NCI-H2196 treated with DMSO at 0.1 percent for 48 hours (cell line): ENCODE measurements around the gene AGFG2.
"Not testable (repeated sequence)": the region's sequence is repeated elsewhere in the genome, so short reads cannot be mapped to it uniquely, and the experiment has no call there.

Experiments
- DNase-seq: peaks from one replicate; lab custom pipeline; 2025; ENCODE audit not compliant: unreplicated experiment; lab: John Stamatoyannopoulos, UW

AGFG2 gene

GRCh38 chr7:100547872-100548271, 8.9 kb downstream of the AGFG2 start:
- no peak for DNase-seq

- not testable (repeated sequence) for DNase-seq
Observed at GRCh38 chr7:100548446-100548845, 9.4 kb downstream of the AGFG2 start.

- no peak for DNase-seq
Observed at GRCh38 chr7:100552532-100552931, 13.5 kb downstream of the AGFG2 start.

- DNase-seq = no peak
Observed at GRCh38 chr7:100553032-100553431, 14.0 kb downstream of the AGFG2 start.

- no peak for DNase-seq
Observed at GRCh38 chr7:100555701-100556100, 16.7 kb downstream of the AGFG2 start.

GRCh38 chr7:100556541-100556940, 17.5 kb downstream of the AGFG2 start:
- no peak for DNase-seq

GRCh38 chr7:100559127-100559526, 20.1 kb downstream of the AGFG2 start:
- DNase-seq = no peak

GRCh38 chr7:100561491-100562194, 22.6 kb downstream of the AGFG2 start:
- DNase-seq = no peak

- DNase-seq = no peak
Observed at GRCh38 chr7:100562195-100563099, 23.4 kb downstream of the AGFG2 start.

GRCh38 chr7:100563100-100563564, 24.1 kb downstream of the AGFG2 start:
- DNase-seq = no peak

- DNase-seq = peak; percentile 29
Observed at GRCh38 chr7:100563809-100564400, 24.9 kb downstream of the AGFG2 start.

- not testable (repeated sequence) for DNase-seq
Observed at GRCh38 chr7:100564405-100564804, 25.4 kb downstream of the AGFG2 start.

GRCh38 chr7:100565133-100565571, 26.1 kb downstream of the AGFG2 start:
- no peak for DNase-seq

GRCh38 chr7:100566018-100566531, 27.1 kb downstream of the AGFG2 start:
- DNase-seq = no peak

- no peak for DNase-seq
Observed at GRCh38 chr7:100567031-100567730, 28.2 kb downstream of the AGFG2 start.

GRCh38 chr7:100567751-100568175, 28.8 kb downstream of the AGFG2 start:
- peak; percentile 17 for DNase-seq

GRCh38 chr7:100568176-100568895, 29.3 kb downstream of the AGFG2 start:
- no peak for DNase-seq

GRCh38 chr7:100568896-100569844, 30.2 kb downstream of the AGFG2 start:
- peak; percentile 7 for DNase-seq
